OCI-LY1 (cell line): Measurements from ENCODE around the gene PHLDB3.

ENCODE experiments used
- H2AFZ ChIP-seq: fragments of 200-600 bp; sonication (generic), shearing (Covaris generic); 2 replicates; pipeline ENCODE4 v1.6.0; 2014; ENCODE audit warnings: antibody characterized with exemption, mild to moderate bottlenecking, low read length
- H3F3A ChIP-seq: fragments of 200-600 bp; sonication (generic), shearing (Covaris generic); 2 replicates; pipeline ENCODE4 v1.6.0; 2014; ENCODE audit warnings: mild to moderate bottlenecking, antibody characterized with exemption, low read length, moderate library complexity; ENCODE audit not compliant: insufficient read depth
- H3K27ac ChIP-seq: fragments of 200-600 bp; sonication (generic); 2 replicates; pipeline ENCODE4 v1.5.1; 2014; ENCODE audit warnings: low read length, mixed run types, mild to moderate bottlenecking, low read depth; ENCODE audit not compliant: poor library complexity, severe bottlenecking
- H3K27me3 ChIP-seq: fragments of 200-600 bp; sonication (generic); 2 replicates; pipeline ENCODE4 v1.6.0; 2014; ENCODE audit warnings: antibody characterized with exemption, mild to moderate bottlenecking, low read length, moderate library complexity; ENCODE audit not compliant: insufficient read depth
- H3K36me3 ChIP-seq: fragments of 200-600 bp; sonication (generic); 2 replicates; pipeline ENCODE4 v1.6.1; 2014; ENCODE audit warnings: mild to moderate bottlenecking, antibody characterized with exemption, low read length, moderate library complexity, mixed read lengths; ENCODE audit not compliant: insufficient read depth
- H3K4me1 ChIP-seq: fragments of 200-600 bp; sonication (generic); 2 replicates; pipeline ENCODE4 v1.5.1; 2014; ENCODE audit warnings: mild to moderate bottlenecking, low read length, moderate library complexity; ENCODE audit not compliant: insufficient read depth, severe bottlenecking
- H3K4me2 ChIP-seq: fragments of 200-600 bp; sonication (generic), shearing (Covaris generic); 2 replicates; pipeline ENCODE4 v1.6.1; 2014; ENCODE audit warnings: low read length
- H3K4me3 ChIP-seq: fragments of 200-600 bp; sonication (generic); 2 replicates; pipeline ENCODE4 v1.5.1; 2014; ENCODE audit warnings: low read length, low read depth, mild to moderate bottlenecking, mixed read lengths; ENCODE audit not compliant: poor library complexity, severe bottlenecking
- H3K79me2 ChIP-seq: fragments of 200-600 bp; shearing (Covaris generic); 2 replicates; pipeline ENCODE4 v1.6.1; 2016; ENCODE audit warnings: mixed run types, low read length, mixed read lengths; ENCODE audit not compliant: insufficient read depth
- H3K9ac ChIP-seq: fragments of 200-600 bp; sonication (generic), shearing (Covaris generic); 2 replicates; pipeline ENCODE4 v1.6.1; 2014; ENCODE audit warnings: mild to moderate bottlenecking, low read length, mixed read lengths
- H3K9me2 ChIP-seq: fragments of 200-600 bp; sonication (generic), shearing (Covaris generic); 2 replicates; pipeline ENCODE4 v1.6.1; 2014; ENCODE audit warnings: low read depth, mild to moderate bottlenecking, low read length, mixed read lengths
- H3K9me3 ChIP-seq: fragments of 200-600 bp; shearing (Covaris generic); 2 replicates; pipeline ENCODE4 v1.6.1; 2014; ENCODE audit warnings: low read length, mixed read lengths
- H4K20me1 ChIP-seq: fragments of 200-600 bp; sonication (generic), shearing (Covaris generic); 2 replicates; pipeline ENCODE4 v1.6.0; 2016; ENCODE audit warnings: mild to moderate bottlenecking, low read length; ENCODE audit not compliant: insufficient read depth
- CTCF ChIP-seq: fragments of 200-600 bp; sonication (generic), shearing (Covaris generic); IDR thresholded peaks from 2 replicates; pipeline ENCODE4 v1.5.1; 2017; ENCODE audit warnings: mild to moderate bottlenecking, antibody characterized with exemption, low read length, moderate library complexity, mixed read lengths
- EZH2 ChIP-seq: fragments of 200-600 bp; sonication (generic), shearing (Covaris generic); IDR thresholded peaks from 2 replicates; pipeline ENCODE4 v1.8.0; 2017; ENCODE audit warnings: borderline replicate concordance, mixed run types, mild to moderate bottlenecking, antibody characterized with exemption, low read length, moderate library complexity, mixed read lengths

PHLDB3 gene

DNA sequence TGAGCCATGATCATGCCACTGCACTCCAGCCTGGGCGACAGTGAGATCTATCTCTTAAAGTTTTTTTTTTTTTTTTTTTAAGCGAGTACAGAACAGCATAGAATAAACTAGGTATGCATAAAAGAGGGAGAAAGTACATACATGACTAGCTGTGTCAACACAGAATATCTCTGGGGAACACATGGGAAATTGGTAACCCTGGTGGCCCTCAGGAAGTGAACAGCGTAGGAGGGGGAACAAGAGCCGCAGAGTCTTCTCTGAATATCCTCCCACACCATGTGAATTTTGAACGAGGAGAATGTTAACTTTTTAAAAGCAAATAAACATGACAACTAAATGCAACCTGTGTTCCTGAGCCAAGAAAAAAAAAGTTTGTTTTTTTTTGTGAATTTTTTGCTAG lies 15.2 kb downstream of the PHLDB3 start:
- Histone ChIP-seq H3K9ac (no peak overlapping the region), H3K27ac (no peak overlapping the region), H4K20me1 (no peaks in the 10 kb centered on the region), H3K4me3 (no peak overlapping the region), H3K79me2 (no peaks in the 10 kb centered on the region), H3K4me2 (no peak overlapping the region), H3F3A (no peaks in the 10 kb centered on the region), H3K36me3 (no peaks in the 10 kb centered on the region; the same call in 1 of the 2 replicates), H3K9me2 (no peaks in the 10 kb centered on the region), H3K4me1 (no peaks in the 10 kb centered on the region), H3K9me3 (no peaks in the 10 kb centered on the region), H2AFZ (no peak overlapping the region), H3K27me3 (no peaks in the 10 kb centered on the region)
- TF ChIP-seq EZH2 (no peak), CTCF (no peak)

DNA sequence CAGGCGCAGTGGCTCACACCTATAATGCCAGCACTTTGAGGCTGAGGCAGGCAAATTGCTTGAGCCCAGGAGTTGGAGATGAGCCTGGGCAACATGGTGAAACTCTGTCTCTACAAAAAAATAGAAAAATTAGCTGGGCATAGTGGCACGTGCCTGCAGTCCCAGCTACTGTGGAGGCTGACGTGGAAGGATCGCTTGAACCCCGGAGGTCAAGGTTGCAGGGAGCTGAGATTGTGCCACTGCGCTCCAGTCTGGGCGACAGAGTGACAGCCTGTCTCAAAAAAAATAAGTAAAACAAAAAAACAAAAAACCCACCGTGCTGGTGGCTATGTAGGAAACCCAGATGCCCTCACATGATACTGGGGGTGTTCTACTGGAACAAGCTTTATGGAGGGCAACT lies 16.4 kb downstream of the PHLDB3 start:
- TF ChIP-seq CTCF (no peak), EZH2 (no peak)
- Histone ChIP-seq H3K4me2 (no peak overlapping the region), H4K20me1 (no peaks in the 10 kb centered on the region), H3K4me1 (no peaks in the 10 kb centered on the region), H3K9me3 (no peaks in the 10 kb centered on the region), H3K4me3 (no peak overlapping the region), H3K27me3 (no peaks in the 10 kb centered on the region), H3K79me2 (no peaks in the 10 kb centered on the region), H3K27ac (no peak overlapping the region), H3F3A (no peaks in the 10 kb centered on the region), H3K9ac (no peak overlapping the region), H3K9me2 (no peaks in the 10 kb centered on the region), H2AFZ (no peak overlapping the region), H3K36me3 (no peaks in the 10 kb centered on the region; the same call in 1 of the 2 replicates)

GRCh38 chr19:43486412-43486811 lies 18.1 kb downstream of the PHLDB3 start:
- Histone ChIP-seq H3K9me2 (no peaks in the 10 kb centered on the region), H3K4me2 (no peak overlapping the region), H3K4me3 (no peak overlapping the region), H4K20me1 (no peaks in the 10 kb centered on the region), H3K27ac (no peak overlapping the region), H3F3A (no peaks in the 10 kb centered on the region), H3K9me3 (no peaks in the 10 kb centered on the region), H3K9ac (no peak overlapping the region), H3K79me2 (no peaks in the 10 kb centered on the region), H2AFZ (no peak overlapping the region), H3K36me3 (no peaks in the 10 kb centered on the region; the same call in 1 of the 2 replicates), H3K4me1 (no peaks in the 10 kb centered on the region), H3K27me3 (no peaks in the 10 kb centered on the region)
- TF ChIP-seq CTCF (no peak), EZH2 (no peak)
